ENCODE data around the gene LRMDA.

The LRMDA gene

GRCh38 chr10:75887369-75887768, 455.9 kb downstream of the LRMDA start:
- H3K4me3 ChIP-seq (ENCODE audit: low read depth in 1 of 2, low read length in 2 of 2): no peak overlapping the region
- H3K79me2 ChIP-seq (ENCODE audit: insufficient read depth, low read length): no peaks in the 10 kb centered on the region
- H3K4me1 ChIP-seq (ENCODE audit: insufficient read depth, low read length): no peaks in the 10 kb centered on the region
- DNase-seq: no peak
- H3K27ac ChIP-seq (ENCODE audit: low read length): no peak overlapping the region
- H3K9me3 ChIP-seq (ENCODE audit: insufficient read depth, low read length, severe bottlenecking): no peaks in the 10 kb centered on the region
- H3K27me3 ChIP-seq (ENCODE audit: insufficient read depth, low read length, poor library complexity): no peaks in the 10 kb centered on the region
- H3K4me2 ChIP-seq (ENCODE audit: insufficient read depth, low read length): no peak overlapping the region
- H2AFZ ChIP-seq (ENCODE audit: low read depth, low read length): no peak overlapping the region
- H3K9ac ChIP-seq (ENCODE audit: low read depth, low read length): no peak overlapping the region
- no peaks in the 10 kb centered on the region for H3K36me3 ChIP-seq (ENCODE audit: insufficient read depth, low read length)
- ATAC-seq (ENCODE audit: insufficient read depth, low read depth): no peak
- no peaks in the 10 kb centered on the region for H4K20me1 ChIP-seq (ENCODE audit: insufficient read depth, low read length)
- TF ChIP-seq CTCF (IDR thresholded peaks at IDR 0.05; ENCODE audit: borderline replicate concordance, extremely low read depth, low read length, poor library complexity, severe bottlenecking) (no peak), EZH2 (IDR thresholded peaks at IDR 0.05; ENCODE audit: borderline replicate concordance, low read depth, low read length, severe bottlenecking) (no peak)

- no peak overlapping the region for H3K4me2 ChIP-seq (ENCODE audit: insufficient read depth, low read length)
- no peaks in the 10 kb centered on the region for H3K4me1 ChIP-seq (ENCODE audit: insufficient read depth, low read length)
- H3K27ac ChIP-seq (ENCODE audit: low read length): no peak overlapping the region
- no peaks in the 10 kb centered on the region for H3K36me3 ChIP-seq (ENCODE audit: insufficient read depth, low read length)
- no peak overlapping the region for H2AFZ ChIP-seq (ENCODE audit: low read depth, low read length)
- TF ChIP-seq EZH2 (IDR thresholded peaks at IDR 0.05; ENCODE audit: borderline replicate concordance, low read depth, low read length, severe bottlenecking) (no peak), CTCF (IDR thresholded peaks at IDR 0.05; ENCODE audit: borderline replicate concordance, extremely low read depth, low read length, poor library complexity, severe bottlenecking) (no peak)
- H3K9me3 ChIP-seq (ENCODE audit: insufficient read depth, low read length, severe bottlenecking): no peaks in the 10 kb centered on the region
- DNase-seq (no peak), ATAC-seq (ENCODE audit: insufficient read depth, low read depth) (no peak)
- H3K79me2 ChIP-seq (ENCODE audit: insufficient read depth, low read length): no peaks in the 10 kb centered on the region
- no peaks in the 10 kb centered on the region for H4K20me1 ChIP-seq (ENCODE audit: insufficient read depth, low read length)
- H3K4me3 ChIP-seq (ENCODE audit: low read depth in 1 of 2, low read length in 2 of 2): no peak overlapping the region
- no peaks in the 10 kb centered on the region for H3K27me3 ChIP-seq (ENCODE audit: insufficient read depth, low read length, poor library complexity)
- no peak overlapping the region for H3K9ac ChIP-seq (ENCODE audit: low read depth, low read length)
These were observed 456.7 kb downstream of the LRMDA start for GRCh38 chr10:75887992-75888680.

GRCh38 chr10:75889051-75889450, 457.6 kb downstream of the LRMDA start:
- no peak for TF ChIP-seq CTCF (IDR thresholded peaks at IDR 0.05; ENCODE audit: borderline replicate concordance, extremely low read depth, low read length, poor library complexity, severe bottlenecking)
- no peak for TF ChIP-seq EZH2 (IDR thresholded peaks at IDR 0.05; ENCODE audit: borderline replicate concordance, low read depth, low read length, severe bottlenecking)
- ATAC-seq (ENCODE audit: insufficient read depth, low read depth) (no peak), DNase-seq (no peak)
- Histone ChIP-seq H3K27me3 (ENCODE audit: insufficient read depth, low read length, poor library complexity) (no peaks in the 10 kb centered on the region), H3K9ac (ENCODE audit: low read depth, low read length) (no peak overlapping the region), H2AFZ (ENCODE audit: low read depth, low read length) (no peak overlapping the region), H3K4me3 (ENCODE audit: low read depth in 1 of 2, low read length in 2 of 2) (no peak overlapping the region), H3K4me2 (ENCODE audit: insufficient read depth, low read length) (no peak overlapping the region), H3K79me2 (ENCODE audit: insufficient read depth, low read length) (no peaks in the 10 kb centered on the region), H3K9me3 (ENCODE audit: insufficient read depth, low read length, severe bottlenecking) (no peaks in the 10 kb centered on the region), H4K20me1 (ENCODE audit: insufficient read depth, low read length) (no peaks in the 10 kb centered on the region), H3K4me1 (ENCODE audit: insufficient read depth, low read length) (no peaks in the 10 kb centered on the region), H3K27ac (ENCODE audit: low read length) (no peak overlapping the region), H3K36me3 (ENCODE audit: insufficient read depth, low read length) (no peaks in the 10 kb centered on the region)

Measured in DND-41 (cell line).